AG04450 (cell line): ENCODE measurements around the gene NFASC. TPM values are rescaled to one million over a fixed set of nuclear protein-coding genes. Genes with fewer than 3 reads are reported as not detected.

Experiments
- CTCF ChIA-PET: fragments of 300-600, 350-600 bp; formaldehyde crosslinking; extraction: SDS; loops from one replicate; lab custom pipeline; 2022; ENCODE audit warnings: antibody characterized with exemption, inconsistent platforms; lab: Charles Lee
- POLR2A ChIA-PET: fragments of 350-600 bp; formaldehyde crosslinking; extraction: SDS; loops from one replicate; lab custom pipeline; 2021; ENCODE audit warnings: antibody characterized with exemption, inconsistent platforms; lab: Yijun Ruan, JAX
- DNase-seq: peaks from one replicate; pipeline ENCODE4 v3.0.0-alpha.2; 2011; ENCODE audit warnings: low read depth, low spot score
- H3K27ac ChIP-seq: one replicate; pipeline ENCODE4 v1.5.1; 2012; ENCODE audit warnings: low read depth, low read length, control low read depth
- H3K27me3 ChIP-seq: one replicate; pipeline ENCODE4 v1.6.0; 2012; ENCODE audit warnings: low read length; ENCODE audit not compliant: control insufficient read depth, insufficient read depth
- H3K4me3 ChIP-seq: 2 replicates; pipeline ENCODE4 v1.5.1; 2011; ENCODE audit warnings: mild to moderate bottlenecking, low read depth, low read length, control low read depth
- H3K9me3 ChIP-seq: 2 replicates; pipeline ENCODE4 v1.5.1; 2012; ENCODE audit warnings: low read length; ENCODE audit not compliant: control insufficient read depth, insufficient read depth
- CTCF ChIP-seq: IDR thresholded peaks from 2 replicates; pipeline ENCODE4 v1.5.1; 2011; ENCODE audit warnings: low read depth, low read length, control low read depth, inconsistent platforms
- polyA plus RNA-seq: library from polyadenylated mRNA; depleted of rRNA; stranded (reverse); fragments of >200 nt; gene quantifications from 2 replicates; pipeline ENCODE4 v1.2.3, GENCODE V29; 2011

NFASC gene
- polyA plus RNA-seq, 1 experiment: 1.8 TPM

GRCh38 chr1:204829133-204829825 is 41.4 kb upstream of the NFASC start:
- peak overlapping the region; percentile 36 for H3K4me3 ChIP-seq
- peaks cover 14% of the 10 kb centered on the region for H3K27me3 ChIP-seq
- TF ChIP-seq CTCF: no peak
- no peak overlapping the region for H3K27ac ChIP-seq
- POLR2A ChIA-PET: no interaction called here
- DNase-seq: no peak
- H3K9me3 ChIP-seq: no peaks in the 10 kb centered on the region
- CTCF ChIA-PET: no interaction called here

GRCh38 chr1:204830747-204831146 is 39.9 kb upstream of the NFASC start:
- no peak for TF ChIP-seq CTCF
- Histone ChIP-seq H3K27ac (no peak overlapping the region), H3K27me3 (peaks cover 14% of the 10 kb centered on the region), H3K4me3 (no peak overlapping the region), H3K9me3 (no peaks in the 10 kb centered on the region)
- CTCF ChIA-PET: interaction anchor here (2.8 kb wide), 1 partner anchor 24 kb away, joined by 15 read pairs; no protein-coding TSS in a partner anchor
- POLR2A ChIA-PET: no interaction called here
- no peak for DNase-seq

GRCh38 chr1:204831186-204831585 is 39.5 kb upstream of the NFASC start:
- Histone ChIP-seq H3K4me3 (no peak overlapping the region), H3K27ac (no peak overlapping the region), H3K27me3 (peaks cover 14% of the 10 kb centered on the region), H3K9me3 (no peaks in the 10 kb centered on the region)
- ChIA-PET POLR2A (no interaction called here), CTCF (interaction anchor here (2.8 kb wide), 1 partner anchor 24 kb away, joined by 15 read pairs; no protein-coding TSS in a partner anchor)
- no peak for DNase-seq
- no peak for TF ChIP-seq CTCF

- ChIA-PET POLR2A (no interaction called here), CTCF (interaction anchor here (4.6 kb wide), 1 partner anchor 27 kb away, joined by 31 read pairs; no protein-coding TSS in a partner anchor)
- DNase-seq: no peak
- TF ChIP-seq CTCF: no peak
- Histone ChIP-seq H3K4me3 (no peak overlapping the region), H3K27ac (no peak overlapping the region), H3K27me3 (peaks cover 6% of the 10 kb centered on the region), H3K9me3 (no peaks in the 10 kb centered on the region)
These were observed 36.3 kb upstream of the NFASC start for GRCh38 chr1:204834336-204834735.

- TF ChIP-seq CTCF: no peak
- CTCF ChIA-PET: interaction anchor here (4.6 kb wide), 1 partner anchor 28 kb away, joined by 31 read pairs; no protein-coding TSS in a partner anchor
- Histone ChIP-seq H3K27ac (no peak overlapping the region), H3K4me3 (no peak overlapping the region), H3K27me3 (peaks cover 6% of the 10 kb centered on the region), H3K9me3 (no peaks in the 10 kb centered on the region)
- POLR2A ChIA-PET: no interaction called here
- DNase-seq: no peak
These were observed 35.9 kb upstream of the NFASC start for GRCh38 chr1:204834752-204835151.
